PC-9 (cell line): ENCODE measurements around the gene OPA1. TPM values are rescaled to one million over a fixed set of nuclear protein-coding genes. Genes with fewer than 3 reads are reported as not detected.

Experiments used
- BruUV-seq: library from RNA; stranded (reverse); fragments of 400-500 nt; replicated peaks from 2 replicates; lab custom pipeline; 2021; lab: Mats Ljungman, UMichigan
- CTCF ChIA-PET: fragments of 300-600 bp; sonication (Branson Sonifier 250); formaldehyde crosslinking; loops from one replicate; lab custom pipeline; 2022; ENCODE audit warnings: antibody characterized with exemption; lab: Charles Lee
- POLR2A ChIA-PET: fragments of 300-600 bp; sonication (Branson Sonifier 250); formaldehyde crosslinking; loops from one replicate; lab custom pipeline; 2022; ENCODE audit warnings: antibody characterized with exemption; ENCODE audit not compliant: unreplicated experiment; lab: Charles Lee
- DNase-seq, 2 experiments: peaks; one replicate each; pipeline versions ENCODE4 v3.0.0 to v3.0.0-alpha.2; 2015 to 2022; ENCODE audit warnings: mixed read lengths in 1 of 2
- H2AFZ ChIP-seq: fragments of 200-600 bp; sonication (generic); 2 replicates; pipeline ENCODE4 v1.8.1; 2017; ENCODE audit warnings: antibody characterized with exemption
- H3F3A ChIP-seq: fragments of 200-600 bp; sonication (generic); 2 replicates; pipeline ENCODE4 v1.8.1; 2017; ENCODE audit warnings: antibody characterized with exemption, mild to moderate bottlenecking, low read depth; ENCODE audit not compliant: insufficient read depth
- H3K27ac ChIP-seq: fragments of 200-600 bp; sonication (generic); 2 replicates; pipeline ENCODE4 v1.6.1; 2016; ENCODE audit warnings: mixed run types
- H3K27me3 ChIP-seq: fragments of 200-600 bp; sonication (generic); 2 replicates; pipeline ENCODE4 v1.6.1; 2016; ENCODE audit warnings: low read depth, mixed run types; ENCODE audit not compliant: insufficient read depth
- H3K36me3 ChIP-seq: fragments of 200-600 bp; sonication (generic); 2 replicates; pipeline ENCODE4 v1.6.1; 2016; ENCODE audit warnings: low read depth, mixed run types
- H3K4me1 ChIP-seq: fragments of 200-600 bp; sonication (generic); replicated peaks from 2 replicates; pipeline ENCODE4 v1.6.1; 2016; ENCODE audit warnings: mixed run types; ENCODE audit not compliant: insufficient read depth
- H3K4me2 ChIP-seq: fragments of 200-600 bp; sonication (generic); 2 replicates; pipeline ENCODE4 v1.6.1; 2017; ENCODE audit warnings: mixed run types
- H3K4me3 ChIP-seq: fragments of 200-600 bp; sonication (generic); 2 replicates; pipeline ENCODE4 v1.6.1; 2016; ENCODE audit warnings: mixed run types
- H3K79me2 ChIP-seq: fragments of 200-600 bp; sonication (generic); 2 replicates; pipeline ENCODE4 v1.6.1; 2017; ENCODE audit warnings: low read depth, mixed run types
- H3K9me2 ChIP-seq: fragments of 200-600 bp; sonication (generic); 2 replicates; pipeline ENCODE4 v1.8.1; 2017; ENCODE audit warnings: mild to moderate bottlenecking; ENCODE audit not compliant: insufficient read depth
- H3K9me3 ChIP-seq: fragments of 200-600 bp; sonication (generic); 2 replicates; pipeline ENCODE4 v1.8.1; 2016; ENCODE audit warnings: low read depth; ENCODE audit not compliant: insufficient read depth
- H4K20me1 ChIP-seq: fragments of 200-600 bp; sonication (generic); 2 replicates; pipeline ENCODE4 v1.8.1; 2017; ENCODE audit not compliant: insufficient read depth
- EZH2 ChIP-seq: fragments of 200-600 bp; sonication (generic); IDR thresholded peaks from 2 replicates; pipeline ENCODE4 v1.8.0; 2017; ENCODE audit warnings: antibody characterized with exemption, low read depth
- intact Hi-C: fragments of 100-400 bp; cut with micrococcal nuclease; formaldehyde crosslinking; loops from one replicate; pipeline ENCODE4 v1.10.0; 2022; ENCODE audit not compliant: unreplicated experiment
- total RNA-seq: library from RNA; stranded (reverse); gene quantifications from 2 replicates; pipeline ENCODE4 v1.2.3, GENCODE V29; 2021
- TF ChIP-seq, protein P1 (sequence below): fragments of 200-600 bp; sonication (generic); conservative IDR thresholded peaks from 2 replicates; pipeline ENCODE4 v1.6.1; 2017; ENCODE audit warnings: mixed run types, antibody characterized with exemption, mild to moderate bottlenecking, moderate library complexity

Gene OPA1
- total RNA-seq, 1 experiment from 2014 or later: 120 TPM

DNA sequence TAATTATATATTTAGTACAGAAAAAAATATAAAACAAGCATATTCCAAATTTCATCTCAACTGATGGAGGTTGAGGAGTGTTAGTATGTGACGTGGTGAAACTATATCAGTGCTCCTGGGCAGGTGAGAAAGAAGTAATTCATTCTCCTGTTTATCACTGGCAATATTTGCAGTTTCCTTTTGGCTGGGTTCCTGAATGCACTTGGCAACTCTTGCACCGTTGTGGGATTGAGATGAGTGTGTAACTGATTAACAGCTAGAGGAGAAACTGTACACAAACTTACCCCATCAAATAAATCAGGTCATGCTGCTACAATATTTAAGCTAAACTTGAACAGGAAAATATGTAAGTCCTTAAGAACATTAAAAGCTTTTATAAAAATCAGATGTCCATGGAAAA is 36.2 kb upstream of the OPA1 start:
- no TSS peak for BruUV-seq
- Histone ChIP-seq H3F3A (no peaks in the 10 kb centered on the region), H3K4me2 (no peak overlapping the region), H3K4me3 (no peak overlapping the region), H3K27ac (no peak overlapping the region), H3K9me3 (no peaks in the 10 kb centered on the region), H3K27me3 (no peaks in the 10 kb centered on the region), H4K20me1 (no peaks in the 10 kb centered on the region), H3K4me1 (peaks cover 9% of the 10 kb centered on the region; the same call in 1 of the 2 replicates), H3K36me3 (no peaks in the 10 kb centered on the region), H3K79me2 (no peaks in the 10 kb centered on the region), H2AFZ (no peak overlapping the region), H3K9me2 (no peaks in the 10 kb centered on the region)
- TF ChIP-seq, protein P1, sequence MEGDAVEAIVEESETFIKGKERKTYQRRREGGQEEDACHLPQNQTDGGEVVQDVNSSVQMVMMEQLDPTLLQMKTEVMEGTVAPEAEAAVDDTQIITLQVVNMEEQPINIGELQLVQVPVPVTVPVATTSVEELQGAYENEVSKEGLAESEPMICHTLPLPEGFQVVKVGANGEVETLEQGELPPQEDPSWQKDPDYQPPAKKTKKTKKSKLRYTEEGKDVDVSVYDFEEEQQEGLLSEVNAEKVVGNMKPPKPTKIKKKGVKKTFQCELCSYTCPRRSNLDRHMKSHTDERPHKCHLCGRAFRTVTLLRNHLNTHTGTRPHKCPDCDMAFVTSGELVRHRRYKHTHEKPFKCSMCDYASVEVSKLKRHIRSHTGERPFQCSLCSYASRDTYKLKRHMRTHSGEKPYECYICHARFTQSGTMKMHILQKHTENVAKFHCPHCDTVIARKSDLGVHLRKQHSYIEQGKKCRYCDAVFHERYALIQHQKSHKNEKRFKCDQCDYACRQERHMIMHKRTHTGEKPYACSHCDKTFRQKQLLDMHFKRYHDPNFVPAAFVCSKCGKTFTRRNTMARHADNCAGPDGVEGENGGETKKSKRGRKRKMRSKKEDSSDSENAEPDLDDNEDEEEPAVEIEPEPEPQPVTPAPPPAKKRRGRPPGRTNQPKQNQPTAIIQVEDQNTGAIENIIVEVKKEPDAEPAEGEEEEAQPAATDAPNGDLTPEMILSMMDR: no peak
- TF ChIP-seq EZH2: no peak
- intact Hi-C loops: no loop called here
- ChIA-PET CTCF (no interaction called here), POLR2A (no interaction called here)
- DNase-seq: no peak

DNA sequence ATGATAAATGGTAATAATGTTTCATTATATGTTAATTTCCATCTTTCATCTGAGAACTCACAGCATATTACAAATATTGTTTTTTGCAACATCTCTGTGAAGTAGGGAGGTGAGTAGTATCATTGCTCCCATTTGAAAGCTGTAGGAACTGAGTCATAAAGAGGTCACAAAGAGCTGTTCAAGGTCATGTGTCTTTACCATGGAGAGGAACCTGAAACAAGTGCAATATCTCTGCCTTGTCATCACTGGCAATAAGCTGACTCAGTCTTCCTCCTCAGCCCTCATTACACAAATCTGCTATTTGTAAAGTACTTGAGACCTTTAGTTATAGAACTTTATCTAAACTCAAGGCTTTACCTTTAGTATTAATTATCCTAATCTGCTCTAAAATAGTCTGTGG is 33.9 kb upstream of the OPA1 start:
- Histone ChIP-seq H3K27ac (no peak overlapping the region), H3K27me3 (no peaks in the 10 kb centered on the region), H3K4me3 (no peak overlapping the region), H2AFZ (no peak overlapping the region), H3K4me2 (no peak overlapping the region), H3K4me1 (0 out of 2 replicates have a peak, but pooled peaks cover under 1% of the 10 kb centered on the region), H4K20me1 (no peaks in the 10 kb centered on the region), H3K9me3 (no peaks in the 10 kb centered on the region), H3F3A (no peaks in the 10 kb centered on the region), H3K36me3 (no peaks in the 10 kb centered on the region), H3K79me2 (no peaks in the 10 kb centered on the region), H3K9me2 (no peaks in the 10 kb centered on the region)
- ChIA-PET CTCF (no interaction called here), POLR2A (no interaction called here)
- intact Hi-C loops: no loop called here
- DNase-seq: no peak
- BruUV-seq: no TSS peak
- TF ChIP-seq, protein P1: no peak
- TF ChIP-seq EZH2: no peak

DNA sequence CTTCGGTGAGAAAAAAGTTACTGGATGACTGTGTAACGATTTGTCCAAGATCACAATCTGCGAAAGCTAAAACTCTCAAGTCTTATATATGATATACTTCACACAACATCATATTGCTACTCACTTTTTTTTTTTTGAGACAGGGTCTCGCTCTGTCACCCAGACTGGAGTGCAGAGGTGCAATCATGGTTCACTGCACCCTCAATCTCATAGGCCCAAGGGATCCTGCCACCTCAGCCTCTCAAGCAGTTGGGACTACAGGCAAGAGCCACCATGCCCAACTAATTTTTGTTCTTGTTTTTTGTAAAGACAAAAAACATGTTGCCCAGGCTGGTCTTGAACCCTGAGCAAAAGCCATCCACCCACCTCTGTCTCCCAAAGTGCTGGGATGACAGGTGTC is 32.9 kb upstream of the OPA1 start:
- H3K79me2 ChIP-seq: no peaks in the 10 kb centered on the region
- intact Hi-C loops: no loop called here
- POLR2A ChIA-PET: no interaction called here
- no peak overlapping the region for H3K27ac ChIP-seq
- H4K20me1 ChIP-seq: no peaks in the 10 kb centered on the region
- H2AFZ ChIP-seq: no peak overlapping the region
- no peak overlapping the region for H3K4me2 ChIP-seq
- H3K4me1 ChIP-seq: no peaks in the 10 kb centered on the region
- H3K27me3 ChIP-seq: no peaks in the 10 kb centered on the region
- H3K36me3 ChIP-seq: no peaks in the 10 kb centered on the region
- BruUV-seq: no TSS peak
- no peak for TF ChIP-seq EZH2
- TF ChIP-seq, protein P1: no peak
- H3K9me2 ChIP-seq: no peaks in the 10 kb centered on the region
- no peak overlapping the region for H3K4me3 ChIP-seq
- DNase-seq: no peak
- H3F3A ChIP-seq: no peaks in the 10 kb centered on the region
- CTCF ChIA-PET: no interaction called here
- H3K9me3 ChIP-seq: no peaks in the 10 kb centered on the region
